ENCODE measurements around the gene MCL1.
"Not testable (repeated sequence)": the region's sequence is repeated elsewhere in the genome, so short reads cannot be mapped to it uniquely, and the experiment has no call there.

The MCL1 gene

DNA sequence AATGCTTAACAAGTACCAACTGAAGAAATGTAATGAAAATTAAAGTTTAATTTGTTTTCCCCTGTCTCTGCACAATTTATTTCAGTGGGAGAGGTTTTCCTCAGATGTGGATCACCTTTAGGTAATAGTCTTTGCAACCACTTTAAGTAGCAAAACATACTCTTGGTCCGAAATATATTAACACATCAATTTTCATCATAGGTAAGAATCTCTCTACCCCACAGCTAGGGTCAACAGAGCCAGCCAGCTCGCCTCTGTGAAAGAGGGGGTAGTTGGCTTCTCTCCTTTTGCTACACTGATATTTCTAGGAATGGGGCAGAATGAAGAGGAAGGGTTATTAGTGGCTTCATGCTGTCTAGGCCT is 24.8 kb upstream of the MCL1 start:
- Histone ChIP-seq H2AFZ (ENCODE audit: low read depth, low read length, severe bottlenecking) (no peak overlapping the region), H3K4me2 (ENCODE audit: low read depth, low read length, poor library complexity, severe bottlenecking) (no peak overlapping the region), H3K27ac (ENCODE audit: low read depth, low read length) (no peak overlapping the region), H3K79me2 (ENCODE audit: insufficient read depth, low read length) (no peaks in the 10 kb centered on the region), H3K36me3 (ENCODE audit: low read length) (no peaks in the 10 kb centered on the region), H3K9me3 (ENCODE audit: insufficient read depth, low read length) (no peaks in the 10 kb centered on the region), H3K9ac (ENCODE audit: low read length) (no peak overlapping the region), H3K27me3 (ENCODE audit: low read length) (no peaks in the 10 kb centered on the region), H3F3A (ENCODE audit: insufficient read depth) (peaks cover 4% of the 10 kb centered on the region; the same call in 1 of the 2 replicates), H3K4me3 (ENCODE audit: insufficient read depth, low read length, poor library complexity, severe bottlenecking) (no peak overlapping the region), H4K20me1 (ENCODE audit: low read depth, low read length) (no peaks in the 10 kb centered on the region), H3K9me2 (replicated peaks; ENCODE audit: insufficient read depth, low read length) (no peaks in the 10 kb centered on the region)
- TF ChIP-seq, protein P1, sequence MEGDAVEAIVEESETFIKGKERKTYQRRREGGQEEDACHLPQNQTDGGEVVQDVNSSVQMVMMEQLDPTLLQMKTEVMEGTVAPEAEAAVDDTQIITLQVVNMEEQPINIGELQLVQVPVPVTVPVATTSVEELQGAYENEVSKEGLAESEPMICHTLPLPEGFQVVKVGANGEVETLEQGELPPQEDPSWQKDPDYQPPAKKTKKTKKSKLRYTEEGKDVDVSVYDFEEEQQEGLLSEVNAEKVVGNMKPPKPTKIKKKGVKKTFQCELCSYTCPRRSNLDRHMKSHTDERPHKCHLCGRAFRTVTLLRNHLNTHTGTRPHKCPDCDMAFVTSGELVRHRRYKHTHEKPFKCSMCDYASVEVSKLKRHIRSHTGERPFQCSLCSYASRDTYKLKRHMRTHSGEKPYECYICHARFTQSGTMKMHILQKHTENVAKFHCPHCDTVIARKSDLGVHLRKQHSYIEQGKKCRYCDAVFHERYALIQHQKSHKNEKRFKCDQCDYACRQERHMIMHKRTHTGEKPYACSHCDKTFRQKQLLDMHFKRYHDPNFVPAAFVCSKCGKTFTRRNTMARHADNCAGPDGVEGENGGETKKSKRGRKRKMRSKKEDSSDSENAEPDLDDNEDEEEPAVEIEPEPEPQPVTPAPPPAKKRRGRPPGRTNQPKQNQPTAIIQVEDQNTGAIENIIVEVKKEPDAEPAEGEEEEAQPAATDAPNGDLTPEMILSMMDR (IDR thresholded peaks at IDR 0.05; ENCODE audit: insufficient read depth, low read length, poor library complexity, severe bottlenecking), result no peak

DNA sequence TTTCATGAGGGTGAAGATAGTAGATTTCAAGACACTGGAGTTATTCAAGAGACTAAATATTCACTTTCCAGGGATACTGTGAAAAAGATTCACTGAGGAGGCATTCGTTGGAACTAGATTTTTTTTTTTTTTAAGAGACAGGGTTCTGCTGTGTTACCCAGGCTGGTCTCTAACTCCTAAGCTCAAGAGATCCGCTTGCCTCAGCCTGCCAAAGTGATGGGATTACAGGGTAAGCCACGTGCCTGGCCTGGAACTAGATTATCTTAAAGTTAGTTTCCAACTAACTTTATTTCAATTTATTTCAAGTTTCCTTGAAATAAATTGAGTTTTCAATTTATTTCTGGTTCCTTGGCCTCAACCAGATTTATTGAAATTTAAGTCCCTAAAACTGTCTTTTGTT is 24.3 kb upstream of the MCL1 start:
- Histone ChIP-seq H3F3A (ENCODE audit: insufficient read depth) (peaks cover 4% of the 10 kb centered on the region; the same call in 1 of the 2 replicates), H3K36me3 (ENCODE audit: low read length) (no peaks in the 10 kb centered on the region), H3K9me2 (replicated peaks; ENCODE audit: insufficient read depth, low read length) (no peaks in the 10 kb centered on the region), H3K9me3 (ENCODE audit: insufficient read depth, low read length) (no peaks in the 10 kb centered on the region), H3K4me2 (ENCODE audit: low read depth, low read length, poor library complexity, severe bottlenecking) (no peak overlapping the region), H3K9ac (ENCODE audit: low read length) (no peak overlapping the region), H3K4me3 (ENCODE audit: insufficient read depth, low read length, poor library complexity, severe bottlenecking) (no peak overlapping the region), H3K27ac (ENCODE audit: low read depth, low read length) (no peak overlapping the region), H4K20me1 (ENCODE audit: low read depth, low read length) (no peaks in the 10 kb centered on the region), H3K79me2 (ENCODE audit: insufficient read depth, low read length) (no peaks in the 10 kb centered on the region), H2AFZ (ENCODE audit: low read depth, low read length, severe bottlenecking) (no peak overlapping the region), H3K27me3 (ENCODE audit: low read length) (no peaks in the 10 kb centered on the region)
- TF ChIP-seq, protein P1 (IDR thresholded peaks at IDR 0.05; ENCODE audit: insufficient read depth, low read length, poor library complexity, severe bottlenecking), result no peak
- TF ChIP-seq EZH2phosphoT487 (conservative IDR thresholded peaks at IDR 0.05; ENCODE audit: low read length), result no peak

DNA sequence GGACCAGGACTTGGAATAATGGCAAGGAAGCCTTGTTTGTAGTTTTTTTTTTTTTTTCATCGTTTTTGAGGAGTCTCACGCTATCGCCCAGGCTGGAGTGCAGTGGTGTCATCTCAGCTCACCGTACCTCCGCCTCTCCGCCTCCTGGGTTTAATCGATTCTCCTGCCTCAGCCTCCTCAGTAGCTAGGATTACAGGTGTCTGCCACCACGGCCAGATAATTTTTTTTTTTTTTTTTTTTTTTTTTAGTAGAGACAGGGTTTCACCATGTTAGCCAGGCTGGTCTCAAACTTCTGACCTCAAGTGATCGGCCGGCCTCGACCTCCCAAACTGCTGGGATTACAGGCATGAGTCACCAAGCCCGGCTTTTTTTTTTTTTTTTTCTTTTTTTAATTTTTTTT is 23.0 kb upstream of the MCL1 start:
- not testable (repeated sequence) for H3K79me2 ChIP-seq (ENCODE audit: insufficient read depth, low read length); H3K27ac ChIP-seq (ENCODE audit: low read depth, low read length); H2AFZ ChIP-seq (ENCODE audit: low read depth, low read length, severe bottlenecking); H3K27me3 ChIP-seq (ENCODE audit: low read length); H3K4me2 ChIP-seq (ENCODE audit: low read depth, low read length, poor library complexity, severe bottlenecking); H3K36me3 ChIP-seq (ENCODE audit: low read length); H3K9me2 ChIP-seq (replicated peaks; ENCODE audit: insufficient read depth, low read length); H3K9me3 ChIP-seq (ENCODE audit: insufficient read depth, low read length); H4K20me1 ChIP-seq (ENCODE audit: low read depth, low read length); H3K9ac ChIP-seq (ENCODE audit: low read length); H3F3A ChIP-seq (ENCODE audit: insufficient read depth); H3K4me3 ChIP-seq (ENCODE audit: insufficient read depth, low read length, poor library complexity, severe bottlenecking)

DNA sequence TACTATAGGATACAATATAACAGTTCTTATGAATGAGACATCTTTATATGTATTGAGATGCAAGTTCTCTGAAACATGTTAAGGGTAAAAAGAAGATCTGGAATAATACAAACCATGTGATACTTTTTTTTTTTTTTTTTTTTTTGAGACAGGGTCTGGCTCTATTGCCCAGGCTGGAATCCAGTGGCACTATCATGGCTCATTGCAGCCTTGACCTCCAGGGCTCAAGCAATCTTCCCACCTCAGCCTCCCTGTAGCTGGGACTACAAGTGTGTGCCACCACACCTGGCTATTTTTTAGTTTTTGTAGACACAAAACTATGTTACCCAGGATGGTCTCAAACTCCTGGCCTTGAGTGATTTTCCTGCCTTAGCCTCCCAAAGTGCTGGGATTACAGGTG is 22.1 kb upstream of the MCL1 start:
- no peaks in the 10 kb centered on the region for H3K9me3 ChIP-seq (ENCODE audit: insufficient read depth, low read length)
- H3K79me2 ChIP-seq (ENCODE audit: insufficient read depth, low read length), result no peaks in the 10 kb centered on the region
- no peak for TF ChIP-seq EZH2phosphoT487 (conservative IDR thresholded peaks at IDR 0.05; ENCODE audit: low read length)
- TF ChIP-seq, protein P1 (IDR thresholded peaks at IDR 0.05; ENCODE audit: insufficient read depth, low read length, poor library complexity, severe bottlenecking), result no peak
- peaks cover 4% of the 10 kb centered on the region; the same call in 1 of the 2 replicates for H3F3A ChIP-seq (ENCODE audit: insufficient read depth)
- no peaks in the 10 kb centered on the region for H3K36me3 ChIP-seq (ENCODE audit: low read length)
- H3K9me2 ChIP-seq (replicated peaks; ENCODE audit: insufficient read depth, low read length), result no peaks in the 10 kb centered on the region
- H3K4me2 ChIP-seq (ENCODE audit: low read depth, low read length, poor library complexity, severe bottlenecking), result no peak overlapping the region
- no peak overlapping the region for H3K9ac ChIP-seq (ENCODE audit: low read length)
- no peaks in the 10 kb centered on the region for H3K27me3 ChIP-seq (ENCODE audit: low read length)
- no peak overlapping the region for H2AFZ ChIP-seq (ENCODE audit: low read depth, low read length, severe bottlenecking)
- H3K4me3 ChIP-seq (ENCODE audit: insufficient read depth, low read length, poor library complexity, severe bottlenecking), result no peak overlapping the region
- no peak overlapping the region for H3K27ac ChIP-seq (ENCODE audit: low read depth, low read length)
- H4K20me1 ChIP-seq (ENCODE audit: low read depth, low read length), result no peaks in the 10 kb centered on the region

DNA sequence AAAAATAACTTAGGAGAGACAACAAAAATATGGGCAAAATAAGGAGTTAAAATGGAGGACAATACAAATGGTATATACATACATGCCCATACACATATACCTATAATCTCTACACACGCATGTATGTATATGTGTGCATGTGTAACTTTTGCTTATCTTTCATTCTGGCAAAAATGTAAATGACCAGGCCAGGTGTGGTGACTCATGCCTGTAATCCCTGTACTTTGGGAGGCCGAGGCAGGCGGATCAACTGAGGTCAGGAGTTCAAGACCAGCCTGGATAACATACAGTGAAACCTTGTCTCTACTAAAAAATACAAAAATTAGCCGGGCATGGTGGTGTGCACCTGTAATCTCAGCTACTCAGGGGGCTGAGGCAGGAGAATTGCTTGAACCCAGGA is 18.9 kb upstream of the MCL1 start:
- H4K20me1 ChIP-seq (ENCODE audit: low read depth, low read length); H3K79me2 ChIP-seq (ENCODE audit: insufficient read depth, low read length); H3K9ac ChIP-seq (ENCODE audit: low read length); H3K36me3 ChIP-seq (ENCODE audit: low read length); H3K4me3 ChIP-seq (ENCODE audit: insufficient read depth, low read length, poor library complexity, severe bottlenecking); H3K4me2 ChIP-seq (ENCODE audit: low read depth, low read length, poor library complexity, severe bottlenecking); H3K27me3 ChIP-seq (ENCODE audit: low read length); H2AFZ ChIP-seq (ENCODE audit: low read depth, low read length, severe bottlenecking); H3K27ac ChIP-seq (ENCODE audit: low read depth, low read length); H3F3A ChIP-seq (ENCODE audit: insufficient read depth); H3K9me2 ChIP-seq (replicated peaks; ENCODE audit: insufficient read depth, low read length); H3K9me3 ChIP-seq (ENCODE audit: insufficient read depth, low read length): not testable (repeated sequence)

Measured in SU-DHL-6 (cell line).